HEK293 (cell line): ENCODE data around the gene DRC3.

Experiments
- CTCF ChIA-PET: fragments of 350-600 bp; formaldehyde crosslinking; extraction: SDS; loops from one replicate; lab custom pipeline; 2021; ENCODE audit warnings: antibody characterized with exemption; lab: Yijun Ruan, JAX
- POLR2A ChIA-PET: fragments of 300-600 bp; formaldehyde crosslinking; extraction: SDS; loops from one replicate; lab custom pipeline; 2020; ENCODE audit warnings: antibody characterized with exemption, inconsistent platforms; lab: Yijun Ruan, JAX
- H3K27ac ChIP-seq: fragments of 200-500 bp; sonication (Bioruptor generic); 2 replicates; pipeline ENCODE4 v1.5.1; 2014; ENCODE audit warnings: low read depth, low read length, control low read depth, inconsistent platforms; ENCODE audit errors: extremely low read depth
- H3K36me3 ChIP-seq, 2 experiments: fragments of 200-500 bp in 1 of 2; sonication (Bioruptor generic) in 1 of 2; 1 replicate in 1 of 2; 2 replicates in 1 of 2; pipeline ENCODE4 v1.5.1; 2014 to 2017; ENCODE audit warnings: inconsistent platforms in 2 of 2, low read length in 2 of 2; ENCODE audit not compliant: control insufficient read depth in 2 of 2, insufficient read depth in 1 of 2
- H3K4me1 ChIP-seq: fragments of 200-500 bp; sonication (Bioruptor generic); 2 replicates; pipeline ENCODE4 v1.5.1; 2014; ENCODE audit warnings: mild to moderate bottlenecking, low read length, inconsistent platforms; ENCODE audit not compliant: control insufficient read depth, insufficient read depth
- H3K4me3 ChIP-seq: 2 replicates; pipeline ENCODE4 v1.5.1; 2011; ENCODE audit warnings: low read depth, mild to moderate bottlenecking, control low read depth, low read length, moderate library complexity
- H3K9me3 ChIP-seq: fragments of 200-500 bp; sonication (Bioruptor generic); 2 replicates; pipeline ENCODE4 v1.5.1; 2014; ENCODE audit warnings: low read depth, low read length, inconsistent platforms; ENCODE audit not compliant: control insufficient read depth, insufficient read depth
- KLF1 ChIP-seq: fragments of 450-650 bp; formaldehyde crosslinking; IDR thresholded peaks from 2 replicates; pipeline ENCODE4 v1.5.1; 2016; ENCODE audit warnings: missing biosample characterization, missing genetic modification characterization
- MZF1 ChIP-seq: fragments of 450-650 bp; formaldehyde crosslinking; IDR thresholded peaks from 2 replicates; pipeline ENCODE4 v1.5.1; 2017; ENCODE audit warnings: missing biosample characterization, missing genetic modification characterization, borderline replicate concordance
- SCRT1 ChIP-seq: fragments of 450-650 bp; formaldehyde crosslinking; IDR thresholded peaks from 2 replicates; pipeline ENCODE4 v1.5.1; 2016; ENCODE audit warnings: missing biosample characterization, missing genetic modification characterization, borderline replicate concordance
- SP3 ChIP-seq: fragments of 450-650 bp; formaldehyde crosslinking; IDR thresholded peaks from 2 replicates; pipeline ENCODE4 v1.5.1; 2016; ENCODE audit warnings: missing biosample characterization, missing genetic modification characterization
- WT1 ChIP-seq: fragments of 450-650 bp; formaldehyde crosslinking; IDR thresholded peaks from 2 replicates; pipeline ENCODE4 v1.5.1; 2016; ENCODE audit warnings: missing biosample characterization, missing genetic modification characterization
- ZNF146 ChIP-seq: fragments of 450-650 bp; formaldehyde crosslinking; IDR thresholded peaks from 2 replicates; pipeline ENCODE4 v1.5.1; 2016; ENCODE audit warnings: missing biosample characterization, missing genetic modification characterization
- ZNF221 ChIP-seq: fragments of 450-650 bp; formaldehyde crosslinking; IDR thresholded peaks from 2 replicates; pipeline ENCODE4 v1.5.1; 2017; ENCODE audit warnings: missing biosample characterization, missing genetic modification characterization, borderline replicate concordance
- ZNF366 ChIP-seq: fragments of 450-650 bp; formaldehyde crosslinking; conservative IDR thresholded peaks from 2 replicates; pipeline ENCODE4 v1.5.1; 2016; ENCODE audit warnings: missing biosample characterization, missing genetic modification characterization
- ZNF426 ChIP-seq: fragments of 450-650 bp; formaldehyde crosslinking; IDR thresholded peaks from 2 replicates; pipeline ENCODE4 v1.5.1; 2017; ENCODE audit warnings: missing biosample characterization, missing genetic modification characterization, mild to moderate bottlenecking, inconsistent platforms, moderate library complexity
- ZNF544 ChIP-seq: fragments of 450-650 bp; formaldehyde crosslinking; IDR thresholded peaks from 2 replicates; pipeline ENCODE4 v1.5.0; 2017; ENCODE audit warnings: missing biosample characterization, missing genetic modification characterization
- ZNF629 ChIP-seq: fragments of 450-650 bp; formaldehyde crosslinking; IDR thresholded peaks from 2 replicates; pipeline ENCODE4 v1.5.1; 2017; ENCODE audit warnings: missing biosample characterization, missing genetic modification characterization
- ZNF747 ChIP-seq: fragments of 450-650 bp; formaldehyde crosslinking; IDR thresholded peaks from 2 replicates; pipeline ENCODE4 v1.5.1; 2016; ENCODE audit warnings: missing biosample characterization, missing genetic modification characterization
- TF ChIP-seq, protein P1 (sequence below): fragments of 450-650 bp; formaldehyde crosslinking; IDR thresholded peaks from 2 replicates; pipeline ENCODE4 v1.5.0; 2017; ENCODE audit warnings: missing biosample characterization, missing genetic modification characterization, borderline replicate concordance
- TF ChIP-seq, protein P2 (sequence below): fragments of 450-650 bp; formaldehyde crosslinking; IDR thresholded peaks from 2 replicates; pipeline ENCODE4 v1.5.1; 2017; ENCODE audit warnings: missing biosample characterization, missing genetic modification characterization
- TF ChIP-seq, protein P3 (sequence below): fragments of 450-650 bp; formaldehyde crosslinking; IDR thresholded peaks from 2 replicates; pipeline ENCODE4 v1.5.1; 2017; ENCODE audit warnings: missing biosample characterization, missing genetic modification characterization
- TF ChIP-seq, protein P4 (sequence below): fragments of 450-650 bp; formaldehyde crosslinking; IDR thresholded peaks from 2 replicates; pipeline ENCODE4 v1.5.1; 2016; ENCODE audit warnings: missing biosample characterization, missing genetic modification characterization
- TF ChIP-seq, protein P5 (sequence below): fragments of 450-650 bp; formaldehyde crosslinking; IDR thresholded peaks from 2 replicates; pipeline ENCODE4 v1.5.1; 2016; ENCODE audit warnings: missing biosample characterization, missing genetic modification characterization, borderline replicate concordance

The DRC3 gene

DNA sequence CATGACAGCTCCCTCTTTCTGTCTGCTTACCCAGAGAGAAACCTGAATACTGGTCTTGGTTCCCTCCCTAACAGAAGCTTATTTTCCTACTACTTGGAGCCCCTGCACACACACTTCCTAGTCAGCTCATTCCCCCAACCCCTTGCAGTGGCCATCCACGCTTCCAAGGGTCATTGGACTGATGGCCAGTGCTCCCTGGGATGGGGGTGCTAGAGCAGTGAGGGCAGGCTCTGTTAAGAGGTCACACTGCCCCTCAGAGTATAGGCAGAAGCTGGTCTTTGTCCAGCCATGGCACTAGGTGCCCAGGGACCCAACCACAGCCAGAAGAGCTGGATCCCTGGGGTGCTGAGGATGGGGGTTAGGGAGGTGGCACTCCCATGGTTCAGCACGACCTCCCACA, 12.5 kb downstream of the DRC3 start:
- no peaks in the 10 kb centered on the region for H3K4me1 ChIP-seq
- TF ChIP-seq MZF1 (tag by site-specific recombination) (no peak), ZNF544 (tag by site-specific recombination) (no peak), KLF1 (no peak), ZNF747 (tag by site-specific recombination) (no peak), WT1 (tag by site-specific recombination) (no peak), ZNF366 (tag by site-specific recombination) (no peak), ZNF146 (tag by site-specific recombination) (no peak), SP3 (tag by site-specific recombination) (no peak), ZNF629 (tag by site-specific recombination) (no peak), ZNF426 (tag by site-specific recombination) (no peak), ZNF221 (no peak), SCRT1 (no peak)
- TF ChIP-seq, protein P1, sequence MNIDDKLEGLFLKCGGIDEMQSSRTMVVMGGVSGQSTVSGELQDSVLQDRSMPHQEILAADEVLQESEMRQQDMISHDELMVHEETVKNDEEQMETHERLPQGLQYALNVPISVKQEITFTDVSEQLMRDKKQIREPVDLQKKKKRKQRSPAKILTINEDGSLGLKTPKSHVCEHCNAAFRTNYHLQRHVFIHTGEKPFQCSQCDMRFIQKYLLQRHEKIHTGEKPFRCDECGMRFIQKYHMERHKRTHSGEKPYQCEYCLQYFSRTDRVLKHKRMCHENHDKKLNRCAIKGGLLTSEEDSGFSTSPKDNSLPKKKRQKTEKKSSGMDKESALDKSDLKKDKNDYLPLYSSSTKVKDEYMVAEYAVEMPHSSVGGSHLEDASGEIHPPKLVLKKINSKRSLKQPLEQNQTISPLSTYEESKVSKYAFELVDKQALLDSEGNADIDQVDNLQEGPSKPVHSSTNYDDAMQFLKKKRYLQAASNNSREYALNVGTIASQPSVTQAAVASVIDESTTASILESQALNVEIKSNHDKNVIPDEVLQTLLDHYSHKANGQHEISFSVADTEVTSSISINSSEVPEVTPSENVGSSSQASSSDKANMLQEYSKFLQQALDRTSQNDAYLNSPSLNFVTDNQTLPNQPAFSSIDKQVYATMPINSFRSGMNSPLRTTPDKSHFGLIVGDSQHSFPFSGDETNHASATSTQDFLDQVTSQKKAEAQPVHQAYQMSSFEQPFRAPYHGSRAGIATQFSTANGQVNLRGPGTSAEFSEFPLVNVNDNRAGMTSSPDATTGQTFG (tag by site-specific recombination), result no peak
- TF ChIP-seq, protein P2, sequence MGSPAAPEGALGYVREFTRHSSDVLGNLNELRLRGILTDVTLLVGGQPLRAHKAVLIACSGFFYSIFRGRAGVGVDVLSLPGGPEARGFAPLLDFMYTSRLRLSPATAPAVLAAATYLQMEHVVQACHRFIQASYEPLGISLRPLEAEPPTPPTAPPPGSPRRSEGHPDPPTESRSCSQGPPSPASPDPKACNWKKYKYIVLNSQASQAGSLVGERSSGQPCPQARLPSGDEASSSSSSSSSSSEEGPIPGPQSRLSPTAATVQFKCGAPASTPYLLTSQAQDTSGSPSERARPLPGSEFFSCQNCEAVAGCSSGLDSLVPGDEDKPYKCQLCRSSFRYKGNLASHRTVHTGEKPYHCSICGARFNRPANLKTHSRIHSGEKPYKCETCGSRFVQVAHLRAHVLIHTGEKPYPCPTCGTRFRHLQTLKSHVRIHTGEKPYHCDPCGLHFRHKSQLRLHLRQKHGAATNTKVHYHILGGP (tag by site-specific recombination), result no peak
- TF ChIP-seq, protein P3, sequence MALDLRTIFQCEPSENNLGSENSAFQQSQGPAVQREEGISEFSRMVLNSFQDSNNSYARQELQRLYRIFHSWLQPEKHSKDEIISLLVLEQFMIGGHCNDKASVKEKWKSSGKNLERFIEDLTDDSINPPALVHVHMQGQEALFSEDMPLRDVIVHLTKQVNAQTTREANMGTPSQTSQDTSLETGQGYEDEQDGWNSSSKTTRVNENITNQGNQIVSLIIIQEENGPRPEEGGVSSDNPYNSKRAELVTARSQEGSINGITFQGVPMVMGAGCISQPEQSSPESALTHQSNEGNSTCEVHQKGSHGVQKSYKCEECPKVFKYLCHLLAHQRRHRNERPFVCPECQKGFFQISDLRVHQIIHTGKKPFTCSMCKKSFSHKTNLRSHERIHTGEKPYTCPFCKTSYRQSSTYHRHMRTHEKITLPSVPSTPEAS (tag by site-specific recombination), result no peak
- TF ChIP-seq, protein P4, sequence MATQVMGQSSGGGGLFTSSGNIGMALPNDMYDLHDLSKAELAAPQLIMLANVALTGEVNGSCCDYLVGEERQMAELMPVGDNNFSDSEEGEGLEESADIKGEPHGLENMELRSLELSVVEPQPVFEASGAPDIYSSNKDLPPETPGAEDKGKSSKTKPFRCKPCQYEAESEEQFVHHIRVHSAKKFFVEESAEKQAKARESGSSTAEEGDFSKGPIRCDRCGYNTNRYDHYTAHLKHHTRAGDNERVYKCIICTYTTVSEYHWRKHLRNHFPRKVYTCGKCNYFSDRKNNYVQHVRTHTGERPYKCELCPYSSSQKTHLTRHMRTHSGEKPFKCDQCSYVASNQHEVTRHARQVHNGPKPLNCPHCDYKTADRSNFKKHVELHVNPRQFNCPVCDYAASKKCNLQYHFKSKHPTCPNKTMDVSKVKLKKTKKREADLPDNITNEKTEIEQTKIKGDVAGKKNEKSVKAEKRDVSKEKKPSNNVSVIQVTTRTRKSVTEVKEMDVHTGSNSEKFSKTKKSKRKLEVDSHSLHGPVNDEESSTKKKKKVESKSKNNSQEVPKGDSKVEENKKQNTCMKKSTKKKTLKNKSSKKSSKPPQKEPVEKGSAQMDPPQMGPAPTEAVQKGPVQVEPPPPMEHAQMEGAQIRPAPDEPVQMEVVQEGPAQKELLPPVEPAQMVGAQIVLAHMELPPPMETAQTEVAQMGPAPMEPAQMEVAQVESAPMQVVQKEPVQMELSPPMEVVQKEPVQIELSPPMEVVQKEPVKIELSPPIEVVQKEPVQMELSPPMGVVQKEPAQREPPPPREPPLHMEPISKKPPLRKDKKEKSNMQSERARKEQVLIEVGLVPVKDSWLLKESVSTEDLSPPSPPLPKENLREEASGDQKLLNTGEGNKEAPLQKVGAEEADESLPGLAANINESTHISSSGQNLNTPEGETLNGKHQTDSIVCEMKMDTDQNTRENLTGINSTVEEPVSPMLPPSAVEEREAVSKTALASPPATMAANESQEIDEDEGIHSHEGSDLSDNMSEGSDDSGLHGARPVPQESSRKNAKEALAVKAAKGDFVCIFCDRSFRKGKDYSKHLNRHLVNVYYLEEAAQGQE (tag by site-specific recombination), result no peak
- TF ChIP-seq, protein P5, sequence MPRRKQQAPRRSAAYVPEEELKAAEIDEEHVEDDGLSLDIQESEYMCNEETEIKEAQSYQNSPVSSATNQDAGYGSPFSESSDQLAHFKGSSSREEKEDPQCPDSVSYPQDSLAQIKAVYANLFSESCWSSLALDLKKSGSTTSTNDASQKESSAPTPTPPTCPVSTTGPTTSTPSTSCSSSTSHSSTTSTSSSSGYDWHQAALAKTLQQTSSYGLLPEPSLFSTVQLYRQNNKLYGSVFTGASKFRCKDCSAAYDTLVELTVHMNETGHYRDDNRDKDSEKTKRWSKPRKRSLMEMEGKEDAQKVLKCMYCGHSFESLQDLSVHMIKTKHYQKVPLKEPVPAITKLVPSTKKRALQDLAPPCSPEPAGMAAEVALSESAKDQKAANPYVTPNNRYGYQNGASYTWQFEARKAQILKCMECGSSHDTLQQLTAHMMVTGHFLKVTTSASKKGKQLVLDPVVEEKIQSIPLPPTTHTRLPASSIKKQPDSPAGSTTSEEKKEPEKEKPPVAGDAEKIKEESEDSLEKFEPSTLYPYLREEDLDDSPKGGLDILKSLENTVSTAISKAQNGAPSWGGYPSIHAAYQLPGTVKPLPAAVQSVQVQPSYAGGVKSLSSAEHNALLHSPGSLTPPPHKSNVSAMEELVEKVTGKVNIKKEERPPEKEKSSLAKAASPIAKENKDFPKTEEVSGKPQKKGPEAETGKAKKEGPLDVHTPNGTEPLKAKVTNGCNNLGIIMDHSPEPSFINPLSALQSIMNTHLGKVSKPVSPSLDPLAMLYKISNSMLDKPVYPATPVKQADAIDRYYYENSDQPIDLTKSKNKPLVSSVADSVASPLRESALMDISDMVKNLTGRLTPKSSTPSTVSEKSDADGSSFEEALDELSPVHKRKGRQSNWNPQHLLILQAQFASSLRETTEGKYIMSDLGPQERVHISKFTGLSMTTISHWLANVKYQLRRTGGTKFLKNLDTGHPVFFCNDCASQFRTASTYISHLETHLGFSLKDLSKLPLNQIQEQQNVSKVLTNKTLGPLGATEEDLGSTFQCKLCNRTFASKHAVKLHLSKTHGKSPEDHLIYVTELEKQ (tag by site-specific recombination), result no peak
- no peak overlapping the region for H3K4me3 ChIP-seq
- H3K27ac ChIP-seq, result no peak overlapping the region
- no peaks in the 10 kb centered on the region for H3K9me3 ChIP-seq
- ChIA-PET POLR2A (interaction anchor here (0.9 to 2.6 kb wide), 2 partner anchors 13 to 147 kb away, joined by 3 to 8 read pairs; partner anchors contain the start of genes DRC3 and TOM1L2), CTCF (interaction anchor here (0.7 to 3.4 kb wide), 10 partner anchors 8 to 292 kb away, joined by 3 to 10 read pairs (median 4); partner anchors contain the start of gene DRC3)
- no peaks in the 10 kb centered on the region for H3K36me3 ChIP-seq
